ENCODE data around the gene OGDHL. TPM values are rescaled to one million over a fixed set of nuclear protein-coding genes. Genes with fewer than 3 reads are reported as not detected.
"Not testable (repeated sequence)": the region's sequence is repeated elsewhere in the genome, so short reads cannot be mapped to it uniquely, and the experiment has no call there.

The OGDHL gene
- total RNA-seq, 1 donor from 2014 or later, result not detected

- DNase-seq (ENCODE audit: low spot score), result no peak
Measured at GRCh38 chr10:49756641-49757040, 5.5 kb downstream of the OGDHL start.

- DNase-seq (ENCODE audit: low spot score), result no peak
Measured at GRCh38 chr10:49756031-49756430, 6.1 kb downstream of the OGDHL start.

GRCh38 chr10:49754951-49755350 is 7.2 kb downstream of the OGDHL start:
- DNase-seq (ENCODE audit: low spot score), result not testable (repeated sequence)

GRCh38 chr10:49752584-49752983 is 9.5 kb downstream of the OGDHL start:
- no peak for DNase-seq (ENCODE audit: low spot score)

GRCh38 chr10:49751636-49752510 is 10.2 kb downstream of the OGDHL start:
- DNase-seq (ENCODE audit: low spot score), result no peak

GRCh38 chr10:49751216-49751615 is 10.9 kb downstream of the OGDHL start:
- DNase-seq (ENCODE audit: low spot score), result no peak

- DNase-seq (ENCODE audit: low spot score), result no peak
Measured at GRCh38 chr10:49750546-49750945, 11.6 kb downstream of the OGDHL start.

GRCh38 chr10:49749556-49750491 is 12.3 kb downstream of the OGDHL start:
- no peak for DNase-seq (ENCODE audit: low spot score)

- no peak for DNase-seq (ENCODE audit: low spot score)
Measured at GRCh38 chr10:49749144-49749543, 13.0 kb downstream of the OGDHL start.

- no peak for DNase-seq (ENCODE audit: low spot score)
Measured at GRCh38 chr10:49748006-49748405, 14.1 kb downstream of the OGDHL start.

GRCh38 chr10:49747303-49747646 is 14.8 kb downstream of the OGDHL start:
- no peak for DNase-seq (ENCODE audit: low spot score)

GRCh38 chr10:49746626-49747302 is 15.4 kb downstream of the OGDHL start:
- DNase-seq (ENCODE audit: low spot score), result no peak

- DNase-seq (ENCODE audit: low spot score), result no peak
Measured at GRCh38 chr10:49745756-49746155, 16.4 kb downstream of the OGDHL start.

- no peak for DNase-seq (ENCODE audit: low spot score)
Measured at GRCh38 chr10:49744924-49745605, 17.1 kb downstream of the OGDHL start.

GRCh38 chr10:49744091-49744685 is 17.9 kb downstream of the OGDHL start:
- DNase-seq (ENCODE audit: low spot score), result no peak

- no peak for DNase-seq (ENCODE audit: low spot score)
Measured at GRCh38 chr10:49743464-49744075, 18.6 kb downstream of the OGDHL start.

GRCh38 chr10:49742683-49743463 is 19.2 kb downstream of the OGDHL start:
- DNase-seq (ENCODE audit: low spot score), result no peak

- no peak for DNase-seq (ENCODE audit: low spot score)
Measured at GRCh38 chr10:49741108-49741995, 20.8 kb downstream of the OGDHL start.
